ENCODE data around the gene HIP1R. TPM values are rescaled to one million over a fixed set of nuclear protein-coding genes. Genes with fewer than 3 reads are reported as not detected.

HIP1R gene
- total and polyA plus RNA-seq, 2 of the 13 experiments (the other 11 are each of a cell fraction or from before 2014, with no cell fraction given) = 18.4 to 25.5 TPM

- TF ChIP-seq NRL (CRISPR knock-in tag; IDR thresholded peaks at IDR 0.05; ENCODE audit: borderline replicate concordance) = 0 out of 2 replicates have a peak, but pooled peaks have one; percentile 25
- TF ChIP-seq HCFC1 (IDR thresholded peaks at IDR 0.05; ENCODE audit: low read depth, low read length) = no peak
- 0 out of 2 replicates have a peak, but pooled peaks have one; percentile 32 for TF ChIP-seq ZNF264 (CRISPR knock-in tag; IDR thresholded peaks at IDR 0.05)
- TF ChIP-seq, protein P1, sequence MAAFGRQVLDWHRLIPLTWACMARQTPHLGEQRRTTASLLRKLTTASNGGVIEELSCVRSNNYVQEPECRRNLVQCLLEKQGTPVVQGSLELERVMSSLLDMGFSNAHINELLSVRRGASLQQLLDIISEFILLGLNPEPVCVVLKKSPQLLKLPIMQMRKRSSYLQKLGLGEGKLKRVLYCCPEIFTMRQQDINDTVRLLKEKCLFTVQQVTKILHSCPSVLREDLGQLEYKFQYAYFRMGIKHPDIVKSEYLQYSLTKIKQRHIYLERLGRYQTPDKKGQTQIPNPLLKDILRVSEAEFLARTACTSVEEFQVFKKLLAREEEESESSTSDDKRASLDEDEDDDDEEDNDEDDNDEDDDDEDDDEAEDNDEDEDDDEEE (CRISPR knock-in tag; IDR thresholded peaks at IDR 0.05) = no peak
- TF ChIP-seq DBP (CRISPR knock-in tag; IDR thresholded peaks at IDR 0.05; ENCODE audit: not compliant biosample characterization) = no peak
- 0 out of 2 replicates have a peak, but pooled peaks have one; percentile 43 for TF ChIP-seq IRF2 (CRISPR knock-in tag; IDR thresholded peaks at IDR 0.05)
- peak; percentile 74; the same call in 1 of the 2 replicates for TF ChIP-seq RAD21 (CRISPR knock-in tag; IDR thresholded peaks at IDR 0.05)
- TF ChIP-seq, protein P2, sequence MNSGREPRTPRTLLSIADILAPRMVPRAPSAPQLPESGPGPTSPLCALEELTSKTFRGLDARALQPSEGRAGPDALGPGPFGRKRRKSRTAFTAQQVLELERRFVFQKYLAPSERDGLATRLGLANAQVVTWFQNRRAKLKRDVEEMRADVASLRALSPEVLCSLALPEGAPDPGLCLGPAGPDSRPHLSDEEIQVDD (CRISPR knock-in tag; IDR thresholded peaks at IDR 0.05; ENCODE audit: borderline replicate concordance) = no peak
- TF ChIP-seq MAX (IDR thresholded peaks at IDR 0.05) = 0 out of 2 replicates have a peak, but pooled peaks have one; percentile 31
- TF ChIP-seq CREB3 (CRISPR knock-in tag; IDR thresholded peaks at IDR 0.05) = no peak
- no peak for TF ChIP-seq MED1 (CRISPR knock-in tag; IDR thresholded peaks at IDR 0.05)
- TF ChIP-seq KDM5B (CRISPR knock-in tag; IDR thresholded peaks at IDR 0.05; ENCODE audit: borderline replicate concordance) = peak; percentile 24; the same call in 1 of the 2 replicates
- peak; percentile 39; the same call in 1 of the 2 replicates for TF ChIP-seq SAP130 (CRISPR knock-in tag; IDR thresholded peaks at IDR 0.05; ENCODE audit: low read depth)
- no peak for TF ChIP-seq CEBPB (IDR thresholded peaks at IDR 0.05; ENCODE audit: borderline replicate concordance, low read depth, low read length)
- TF ChIP-seq HNF1B (CRISPR knock-in tag; IDR thresholded peaks at IDR 0.05) = peak; percentile 48; the same call in 1 of the 2 replicates
- TF ChIP-seq ZNF317 (CRISPR knock-in tag; IDR thresholded peaks at IDR 0.05) = no peak
- TF ChIP-seq ZNF704 (CRISPR knock-in tag; IDR thresholded peaks at IDR 0.05; ENCODE audit: borderline replicate concordance) = no peak
- TF ChIP-seq GATAD2A (CRISPR knock-in tag; IDR thresholded peaks at IDR 0.05) = peak; percentile 37; the same call in 1 of the 2 replicates
- TF ChIP-seq ZNF3 (CRISPR knock-in tag; IDR thresholded peaks at IDR 0.05) = no peak
- TF ChIP-seq ARNTL (CRISPR knock-in tag; IDR thresholded peaks at IDR 0.05) = no peak
- no peak for TF ChIP-seq ZNF674 (CRISPR knock-in tag; IDR thresholded peaks at IDR 0.05; ENCODE audit: low read depth)
Measured at GRCh38 chr12:122867691-122868461, 32.6 kb downstream of the HIP1R start (continued).

Measured in HepG2 (cell line).